CD4-positive, alpha-beta T cell (primary cell): ENCODE data around the gene CHI3L1. TPM values are rescaled to one million over a fixed set of nuclear protein-coding genes. Genes with fewer than 3 reads are reported as not detected.
"Not testable (repeated sequence)": the region's sequence is repeated elsewhere in the genome, so short reads cannot be mapped to it uniquely, and the experiment has no call there.

Experiments used
- ATAC-seq: fragments of 200-7000 bp; cut with Tn5 transposase; one replicate; pipeline ENCODE4 v1.10.0; 2022; ENCODE audit warnings: mild to moderate bottlenecking; ENCODE audit not compliant: poor library complexity
- CTCF ChIA-PET: fragments of 350-600 bp; sonication (Branson Sonifier 250); formaldehyde crosslinking; loops from one replicate; lab custom pipeline; 2021; ENCODE audit warnings: antibody characterized with exemption, inconsistent platforms; lab: Charles Lee
- POLR2A ChIA-PET: fragments of 350-600 bp; sonication (Branson Sonifier 250); formaldehyde crosslinking; loops from one replicate; lab custom pipeline; 2021; ENCODE audit warnings: antibody characterized with exemption, inconsistent platforms; lab: Charles Lee
- DNase-seq, 14 experiments: peaks; one replicate each; pipeline ENCODE4 v3.0.0-alpha.2; 2013 to 2020; ENCODE audit warnings: mixed read lengths in 2 of 14
- H3K27ac ChIP-seq, 2 donors: one replicate each; pipeline versions ENCODE4 v1.5.1 to v1.7.0; 2013; ENCODE audit warnings: low read length in 2 of 2, low read depth in 1 of 2, mild to moderate bottlenecking in 1 of 2
- H3K27me3 ChIP-seq, 2 experiments: 1 replicate in 1 of 2; 2 replicates in 1 of 2; pipeline versions ENCODE4 v1.6.1 to v1.7.0; 2013; ENCODE audit warnings: low read length in 2 of 2, control low read depth in 1 of 2, mild to moderate bottlenecking in 1 of 2, moderate library complexity in 1 of 2; ENCODE audit not compliant: insufficient read depth in 2 of 2, control insufficient read depth in 1 of 2
- H3K36me3 ChIP-seq: one replicate; pipeline ENCODE4 v1.6.1; 2013; ENCODE audit warnings: low read length, control low read depth; ENCODE audit not compliant: insufficient read depth
- H3K4me1 ChIP-seq: one replicate; pipeline ENCODE4 v1.6.1; 2013; ENCODE audit warnings: low read length, control low read depth; ENCODE audit not compliant: insufficient read depth
- H3K4me3 ChIP-seq: one replicate; pipeline ENCODE4 v1.5.1; 2013; ENCODE audit warnings: mild to moderate bottlenecking, low read length, moderate library complexity
- H3K9me3 ChIP-seq, 2 experiments: 1 replicate in 1 of 2; 2 replicates in 1 of 2; pipeline versions ENCODE4 v1.6.1 to v1.7.0; 2013; ENCODE audit warnings: low read length in 2 of 2, mild to moderate bottlenecking in 2 of 2, control low read depth in 1 of 2, moderate library complexity in 1 of 2; ENCODE audit not compliant: control insufficient read depth in 1 of 2, insufficient read depth in 1 of 2
- H3K27ac Mint-ChIP-seq: one replicate; pipeline ENCODE4 v1.8.0; 2020; ENCODE audit warnings: mixed read lengths
- H3K27me3 Mint-ChIP-seq: one replicate; pipeline ENCODE4 v1.8.0; 2021; ENCODE audit warnings: mixed read lengths
- H3K36me3 Mint-ChIP-seq: one replicate; pipeline ENCODE4 v1.8.0; 2021; ENCODE audit warnings: low read depth, mixed read lengths
- H3K4me1 Mint-ChIP-seq: one replicate; pipeline ENCODE4 v1.8.0; 2021; ENCODE audit warnings: low read depth, mixed read lengths
- H3K4me3 Mint-ChIP-seq: one replicate; pipeline ENCODE4 v1.8.0; 2020; ENCODE audit warnings: mild to moderate bottlenecking, mixed read lengths
- H3K9me3 Mint-ChIP-seq: one replicate; pipeline ENCODE4 v1.8.0; 2020; ENCODE audit warnings: mixed read lengths
- CTCF ChIP-seq: fragments of 200-600 bp; IDR thresholded peaks from one replicate; pipeline ENCODE4 v1.8.0; 2022; ENCODE audit warnings: antibody characterized with exemption, mild to moderate bottlenecking
- intact Hi-C, 2 experiments: fragments of 100-400 bp; cut with DNase I in 1 of 2; cut with micrococcal nuclease in 1 of 2; formaldehyde crosslinking; loops; one replicate each; pipeline versions ENCODE4 v1.15.1 to v1.9.0; 2023 to 2025; cut with DNase I, micrococcal nuclease
- polyA plus RNA-seq, 2 donors: library from polyadenylated mRNA; unstranded; fragments of 120-200 nt; gene quantifications; one replicate each; pipeline ENCODE4 v1.2.1, GENCODE V29; 2013
- total RNA-seq, 174 experiments: library from RNA in 2 of 174; stranded (reverse) in 2 of 174; gene quantifications; one replicate each; pipeline ENCODE4 v1.2.3 and lab custom pipeline; 2021 to 2026

Gene CHI3L1
- total RNA-seq = not detected
- not detected for polyA plus RNA-seq (2013, experiment 1 of 2)
- 0.05 TPM for polyA plus RNA-seq (2013, experiment 2 of 2)
- 0 to 9.2 (median 0) reads per million in 172 experiments for total RNA-seq (lab: John Stamatoyannopoulos, UW)

GRCh38 chr1:203186446-203187303, at the start of gene CHI3L1:
TSS of gene CHI3L1 (minus strand) at chr1:203186704. CDS start at chr1:203186623, 81 bp downstream.
- H3K9me3 Mint-ChIP-seq = no peaks in the 10 kb centered on the region
- Histone ChIP-seq H3K27ac (no peak within 1 kb of the TSS), H3K4me1 (no peaks in the 10 kb centered on the region), H3K9me3 (no peaks in the 10 kb centered on the region), H3K36me3 (no peaks in the 10 kb centered on the region), H3K27me3 (no peaks in the 10 kb centered on the region), H3K4me3 (no peak within 1 kb of the TSS)
- ATAC-seq (no peak), DNase-seq (peak in 1 of 14 experiments; percentile 4)
- no peaks in the 10 kb centered on the region for H3K36me3 Mint-ChIP-seq
- CTCF ChIA-PET = interaction anchor here (0.7 kb wide), 1 partner anchor 42 kb away, joined by 3 read pairs; no protein-coding TSS in a partner anchor
- TF ChIP-seq CTCF = no peak
- H3K27me3 Mint-ChIP-seq = peaks cover 5% of the 10 kb centered on the region
- H3K27ac Mint-ChIP-seq = no peak within 1 kb of the TSS
- POLR2A ChIA-PET = no interaction called here
- intact Hi-C loops = no loop called here
- H3K4me3 Mint-ChIP-seq = no peak within 1 kb of the TSS
- H3K4me1 Mint-ChIP-seq = no peaks in the 10 kb centered on the region

- H3K9me3 Mint-ChIP-seq = peaks cover 23% of the 10 kb centered on the region
- H3K27me3 ChIP-seq, H3K4me3 ChIP-seq, H3K4me3 Mint-ChIP-seq, H3K27ac ChIP-seq, POLR2A ChIA-PET, H3K4me1 ChIP-seq, H3K36me3 Mint-ChIP-seq, ATAC-seq, intact Hi-C loops, H3K4me1 Mint-ChIP-seq, H3K27ac Mint-ChIP-seq, H3K36me3 ChIP-seq, DNase-seq, CTCF ChIA-PET: not testable (repeated sequence)
- H3K27me3 Mint-ChIP-seq = peaks cover 12% of the 10 kb centered on the region
- H3K9me3 ChIP-seq = peaks cover 15 to 20% of the 10 kb centered on the region in 2 experiments
Observed at GRCh38 chr1:203234901-203235300, 48.4 kb upstream of the CHI3L1 start.

- no peak within 1 kb of the TSS for H3K4me3 Mint-ChIP-seq
- Histone ChIP-seq H3K4me3 (no peak within 1 kb of the TSS), H3K36me3 (no peaks in the 10 kb centered on the region), H3K27ac (no peak within 1 kb of the TSS), H3K27me3 (peaks cover 6 to 10% of the 10 kb centered on the region in 2 experiments), H3K9me3 (peaks cover 0 to 9% of the 10 kb centered on the region in 2 experiments), H3K4me1 (no peaks in the 10 kb centered on the region)
- H3K27me3 Mint-ChIP-seq = peaks cover 22% of the 10 kb centered on the region
- H3K36me3 Mint-ChIP-seq = no peaks in the 10 kb centered on the region
- DNase-seq (no peak), ATAC-seq (no peak)
- no peaks in the 10 kb centered on the region for H3K4me1 Mint-ChIP-seq
- intact Hi-C loops = no loop called here
- POLR2A ChIA-PET = no interaction called here
- CTCF ChIA-PET = no interaction called here
- H3K27ac Mint-ChIP-seq = no peak within 1 kb of the TSS
- TF ChIP-seq CTCF = no peak
- H3K9me3 Mint-ChIP-seq = peaks cover 8% of the 10 kb centered on the region
Observed at GRCh38 chr1:203229471-203230135, 43.1 kb upstream of the CHI3L1 start, which contains the start of gene CHIT1. TSS of gene CHIT1 (minus strand) at chr1:203229673. CDS start at chr1:203229636, 37 bp downstream.
